HG02970 (cell line): ENCODE measurements around the gene TIRAP.
"Not testable (repeated sequence)": the region's sequence is repeated elsewhere in the genome, so short reads cannot be mapped to it uniquely, and the experiment has no call there.

Experiments
- ATAC-seq: cut with Tn5 transposase; IDR thresholded peaks from one replicate; pipeline ENCODE4 v1.9.1; 2021; ENCODE audit warnings: mild to moderate bottlenecking, moderate library complexity, moderate number of reproducible peaks; ENCODE audit not compliant: unreplicated experiment, low FRiP score

TIRAP gene

GRCh38 chr11:126282736-126283591, at the start of gene TIRAP:
TSS of gene TIRAP (plus strand) at chr11:126283093. CDS start at chr11:126290895, 7,802 bp downstream.
- peak; percentile 61 for ATAC-seq

GRCh38 chr11:126233391-126233790, 49.5 kb upstream of the TIRAP start:
- no peak for ATAC-seq

- no peak for ATAC-seq
Measured at GRCh38 chr11:126246636-126247035, 36.3 kb upstream of the TIRAP start.

GRCh38 chr11:126253265-126253664, 29.6 kb upstream of the TIRAP start:
- ATAC-seq, result no peak

- ATAC-seq, result no peak
Measured at GRCh38 chr11:126254819-126255218, 28.1 kb upstream of the TIRAP start.

- ATAC-seq, result not testable (repeated sequence)
Measured at GRCh38 chr11:126255507-126255906, 27.4 kb upstream of the TIRAP start.

GRCh38 chr11:126256216-126256615, 26.7 kb upstream of the TIRAP start:
- ATAC-seq, result no peak

GRCh38 chr11:126257144-126257543, 25.7 kb upstream of the TIRAP start:
- ATAC-seq, result no peak

GRCh38 chr11:126257764-126258163, 25.1 kb upstream of the TIRAP start:
- ATAC-seq, result no peak

GRCh38 chr11:126262216-126262615, 20.7 kb upstream of the TIRAP start:
- no peak for ATAC-seq

- ATAC-seq, result no peak
Measured at GRCh38 chr11:126263489-126263888, 19.4 kb upstream of the TIRAP start.

- ATAC-seq, result no peak
Measured at GRCh38 chr11:126265811-126266210, 17.1 kb upstream of the TIRAP start.

- ATAC-seq, result no peak
Measured at GRCh38 chr11:126267650-126268049, 15.2 kb upstream of the TIRAP start.

GRCh38 chr11:126268361-126268707, 14.6 kb upstream of the TIRAP start:
- peak; percentile 5 for ATAC-seq

- ATAC-seq, result peak; percentile 99
Measured at GRCh38 chr11:126268708-126269579, 13.9 kb upstream of the TIRAP start, which contains the start of the genes FOXRED1 and SRPRA. TSS of gene FOXRED1 (plus strand) at chr11:126269154. CDS start at chr11:126269207, 53 bp downstream. TSS of gene SRPRA (minus strand) at chr11:126268895. CDS start at chr11:126268804, 91 bp downstream.

- ATAC-seq, result no peak
Measured at GRCh38 chr11:126277322-126277721, 5.6 kb upstream of the TIRAP start.

- no peak for ATAC-seq
Measured at GRCh38 chr11:126277780-126278179, 5.1 kb upstream of the TIRAP start.

GRCh38 chr11:126279191-126279590, 3.7 kb upstream of the TIRAP start:
- no peak for ATAC-seq

- ATAC-seq, result no peak
Measured at GRCh38 chr11:126280595-126280994, 2.3 kb upstream of the TIRAP start.

- no peak for ATAC-seq
Measured at GRCh38 chr11:126281245-126281644, 1.6 kb upstream of the TIRAP start.

- no peak for ATAC-seq
Measured at GRCh38 chr11:126281666-126282175, 1.2 kb upstream of the TIRAP start.
